Fibroblast of skin of back (primary cell): ENCODE data around the gene TBC1D16. TPM values are rescaled to one million over a fixed set of nuclear protein-coding genes. Genes with fewer than 3 reads are reported as not detected.

Source experiments
- DNase-seq: peaks from one replicate; pipeline ENCODE4 v3.0.0-alpha.2; 2013
- polyA plus RNA-seq, 2 experiments: library from polyadenylated mRNA; unstranded; fragments of 120-200 nt; gene quantifications; one replicate each; pipeline ENCODE4 v1.2.1, GENCODE V29; 2013; ENCODE audit not compliant: insufficient read length in 2 of 2

Gene TBC1D16, protein sequence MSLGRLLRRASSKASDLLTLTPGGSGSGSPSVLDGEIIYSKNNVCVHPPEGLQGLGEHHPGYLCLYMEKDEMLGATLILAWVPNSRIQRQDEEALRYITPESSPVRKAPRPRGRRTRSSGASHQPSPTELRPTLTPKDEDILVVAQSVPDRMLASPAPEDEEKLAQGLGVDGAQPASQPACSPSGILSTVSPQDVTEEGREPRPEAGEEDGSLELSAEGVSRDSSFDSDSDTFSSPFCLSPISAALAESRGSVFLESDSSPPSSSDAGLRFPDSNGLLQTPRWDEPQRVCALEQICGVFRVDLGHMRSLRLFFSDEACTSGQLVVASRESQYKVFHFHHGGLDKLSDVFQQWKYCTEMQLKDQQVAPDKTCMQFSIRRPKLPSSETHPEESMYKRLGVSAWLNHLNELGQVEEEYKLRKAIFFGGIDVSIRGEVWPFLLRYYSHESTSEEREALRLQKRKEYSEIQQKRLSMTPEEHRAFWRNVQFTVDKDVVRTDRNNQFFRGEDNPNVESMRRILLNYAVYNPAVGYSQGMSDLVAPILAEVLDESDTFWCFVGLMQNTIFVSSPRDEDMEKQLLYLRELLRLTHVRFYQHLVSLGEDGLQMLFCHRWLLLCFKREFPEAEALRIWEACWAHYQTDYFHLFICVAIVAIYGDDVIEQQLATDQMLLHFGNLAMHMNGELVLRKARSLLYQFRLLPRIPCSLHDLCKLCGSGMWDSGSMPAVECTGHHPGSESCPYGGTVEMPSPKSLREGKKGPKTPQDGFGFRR
- polyA plus RNA-seq (2013, experiment 1 of 2; ENCODE audit: insufficient read length), result 20.8 TPM
- 18.5 TPM for polyA plus RNA-seq (2013, experiment 2 of 2; ENCODE audit: insufficient read length)

DNA sequence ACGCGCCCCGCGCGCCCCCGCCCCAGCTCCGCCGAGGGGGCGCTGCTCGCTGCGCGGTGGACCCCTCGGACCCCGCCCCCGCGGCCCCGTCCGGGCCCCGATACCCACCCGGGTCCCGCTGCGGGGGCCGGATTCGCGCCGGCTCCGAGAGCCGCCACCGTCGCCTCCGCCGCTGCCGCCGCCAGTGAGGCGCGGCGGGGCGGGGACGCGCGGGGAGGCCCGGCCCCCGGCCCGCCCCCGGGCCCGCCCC, at the start of gene TBC1D16:
TBC1D16 (minus strand) TSS at position 186 of the 250 bp plus-strand sequence. CDS start 22,325 bp downstream, outside the sequence.
- no peak for DNase-seq

DNA sequence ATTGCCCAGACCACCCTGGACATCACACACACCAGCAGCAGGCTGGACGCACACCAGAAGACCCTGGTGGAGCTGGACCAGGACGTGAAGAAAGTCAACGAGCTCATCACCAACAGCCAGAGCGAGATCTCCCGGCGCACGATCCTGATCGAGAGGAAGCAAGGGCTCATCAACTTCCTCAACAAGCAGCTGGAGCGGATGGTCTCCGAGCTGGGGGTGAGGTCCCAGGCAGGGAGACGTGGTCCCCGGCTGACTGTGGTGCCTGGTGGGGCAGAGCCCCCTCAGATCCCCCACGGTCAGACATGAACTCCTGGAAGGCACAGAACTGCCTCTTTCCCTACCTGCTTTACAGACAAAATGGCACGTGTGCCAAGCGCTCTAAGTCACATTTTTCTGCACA, 49.1 kb upstream of the TBC1D16 start:
- no peak for DNase-seq

DNA sequence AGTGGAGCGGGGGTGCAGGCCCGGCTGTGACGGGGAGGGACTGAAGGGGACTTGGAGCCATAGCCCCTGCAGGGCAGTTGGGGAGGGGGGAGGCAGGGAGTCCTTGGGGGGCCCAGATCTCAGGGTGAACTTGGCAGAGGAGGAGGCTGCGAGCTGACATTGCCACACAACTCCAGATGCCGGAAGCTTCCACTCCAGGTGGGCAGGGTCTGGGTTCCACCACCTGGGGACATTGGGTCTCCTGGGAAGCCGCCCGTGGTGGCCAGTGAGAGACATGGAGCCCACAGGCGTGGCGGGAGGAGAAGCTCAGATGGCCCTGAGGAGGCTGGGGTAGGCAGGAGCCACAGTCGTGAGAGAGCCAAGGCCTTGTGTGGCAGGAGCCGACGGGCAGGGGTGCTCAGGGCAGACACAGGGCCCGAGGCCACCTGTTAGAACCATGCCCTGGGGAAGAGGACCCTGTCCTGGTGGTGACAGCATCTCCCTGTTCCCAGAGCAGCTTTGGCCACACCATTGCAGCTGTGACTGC, 47.5 kb upstream of the TBC1D16 start:
- DNase-seq, result no peak

GRCh38 chr17:80082403-80083135, 46.9 kb upstream of the TBC1D16 start:
- DNase-seq, result peak; percentile 67

DNA sequence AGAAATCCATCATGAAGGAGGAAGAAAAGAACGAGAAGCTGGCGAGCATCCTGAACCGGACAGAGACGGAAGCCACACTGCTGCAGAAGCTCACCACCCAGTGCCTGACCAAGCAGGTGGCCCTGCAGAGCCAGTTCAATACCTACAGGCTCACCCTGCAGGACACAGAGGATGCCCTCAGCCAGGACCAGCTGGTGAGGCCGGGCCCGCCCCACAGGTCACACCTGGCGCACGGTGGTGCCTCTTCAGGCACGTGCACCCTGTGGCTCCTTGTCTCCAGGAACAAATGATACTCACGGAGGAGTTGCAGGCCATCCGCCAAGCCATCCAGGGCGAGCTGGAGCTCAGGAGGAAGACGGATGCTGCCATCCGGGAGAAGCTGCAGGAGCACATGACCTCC, 45.9 kb upstream of the TBC1D16 start:
- DNase-seq, result no peak

DNA sequence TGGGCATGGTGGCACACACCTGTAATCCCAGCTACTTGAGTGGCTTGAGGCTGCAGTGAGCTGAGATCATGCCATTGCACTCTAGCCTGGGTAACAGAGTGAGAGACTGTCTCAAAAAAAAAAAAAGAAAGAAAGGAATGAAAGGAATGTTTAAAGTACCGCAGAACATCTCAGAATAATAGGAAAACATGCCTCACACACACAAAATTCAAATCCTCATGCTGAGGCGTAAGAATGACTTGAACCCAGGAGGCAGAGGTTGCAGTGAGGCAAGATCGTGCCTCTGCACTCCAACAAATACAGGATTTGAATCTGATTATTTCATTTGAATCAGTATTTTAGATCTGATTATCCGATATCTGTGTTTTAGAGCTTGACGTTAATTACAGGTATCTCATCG, 44.4 kb upstream of the TBC1D16 start:
- DNase-seq, result peak; percentile 42

- no peak for DNase-seq
Measured at GRCh38 chr17:80072410-80072809, 36.7 kb upstream of the TBC1D16 start.

GRCh38 chr17:80071116-80071841, 35.6 kb upstream of the TBC1D16 start:
- no peak for DNase-seq

GRCh38 chr17:80070375-80071115, 34.9 kb upstream of the TBC1D16 start:
- no peak for DNase-seq

DNA sequence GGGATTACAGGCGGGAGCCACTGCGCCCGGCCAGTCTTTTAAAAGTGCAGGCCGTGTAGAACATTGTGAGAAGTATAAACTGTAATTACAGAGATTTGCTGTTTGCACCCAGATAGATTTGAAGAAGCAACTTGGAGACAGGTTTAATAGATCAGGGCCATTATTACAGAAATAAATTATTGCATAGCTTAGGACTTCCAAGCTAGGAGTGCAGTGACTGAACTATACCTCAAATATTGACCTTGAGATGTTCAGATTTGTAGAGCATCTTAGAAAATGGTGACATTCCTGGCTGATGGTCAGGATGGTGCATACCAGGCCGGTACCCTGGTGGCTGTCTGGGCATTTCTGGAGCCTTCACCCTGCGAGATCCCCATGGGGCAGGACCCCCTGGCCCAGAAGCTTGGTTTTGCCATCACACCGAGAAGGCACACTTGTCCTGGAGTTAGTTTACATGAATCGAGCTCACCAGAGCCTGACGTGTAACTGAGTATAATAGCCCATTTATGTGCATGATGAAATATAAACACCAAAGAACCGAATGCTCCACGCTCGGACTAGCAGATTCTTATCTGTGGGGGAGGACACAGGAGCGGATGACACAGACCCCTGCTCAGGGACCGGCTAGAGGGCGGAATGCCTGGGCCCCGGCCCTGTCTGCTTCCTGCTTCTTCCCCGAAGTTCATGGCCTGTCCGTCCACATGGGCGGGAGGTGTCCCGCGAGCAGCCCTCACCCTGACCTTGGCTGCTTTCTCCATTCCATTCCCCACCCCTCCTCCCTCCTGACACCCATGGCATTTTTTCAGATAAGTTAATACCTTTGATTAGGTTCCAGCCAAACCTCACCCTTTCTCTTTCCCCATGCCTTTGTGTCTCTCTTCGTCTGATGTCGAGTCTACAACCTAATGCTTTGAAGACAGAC, 32.9 kb upstream of the TBC1D16 start:
- no peak for DNase-seq

DNA sequence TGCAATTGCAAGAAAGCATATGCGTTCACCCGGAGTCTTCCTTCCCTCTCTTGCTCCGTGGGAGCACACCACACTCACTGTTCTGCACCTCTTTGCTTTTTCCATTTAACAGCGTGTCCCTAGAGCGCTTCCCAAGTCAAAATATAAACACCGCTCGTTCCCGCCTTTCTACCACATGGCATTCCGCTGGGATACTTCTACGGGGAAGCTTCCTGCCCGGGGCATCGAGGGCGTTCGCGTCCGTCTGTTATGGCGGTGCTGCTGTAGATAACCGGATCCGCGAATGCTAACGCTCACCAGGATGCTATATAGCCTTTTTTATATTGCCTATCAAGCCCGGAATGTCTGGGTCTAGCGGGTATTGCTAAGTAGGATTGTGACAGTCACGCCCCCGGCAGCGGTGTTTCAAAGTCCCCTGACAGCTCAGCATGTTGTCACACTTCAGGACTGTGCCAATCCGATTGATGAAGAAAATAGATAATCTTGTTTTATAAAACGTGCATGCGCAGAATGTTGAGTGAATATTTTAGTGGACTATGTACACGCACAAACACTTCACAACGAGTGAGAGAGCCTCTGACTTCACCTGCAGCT, 31.8 kb upstream of the TBC1D16 start:
- DNase-seq, result no peak

DNA sequence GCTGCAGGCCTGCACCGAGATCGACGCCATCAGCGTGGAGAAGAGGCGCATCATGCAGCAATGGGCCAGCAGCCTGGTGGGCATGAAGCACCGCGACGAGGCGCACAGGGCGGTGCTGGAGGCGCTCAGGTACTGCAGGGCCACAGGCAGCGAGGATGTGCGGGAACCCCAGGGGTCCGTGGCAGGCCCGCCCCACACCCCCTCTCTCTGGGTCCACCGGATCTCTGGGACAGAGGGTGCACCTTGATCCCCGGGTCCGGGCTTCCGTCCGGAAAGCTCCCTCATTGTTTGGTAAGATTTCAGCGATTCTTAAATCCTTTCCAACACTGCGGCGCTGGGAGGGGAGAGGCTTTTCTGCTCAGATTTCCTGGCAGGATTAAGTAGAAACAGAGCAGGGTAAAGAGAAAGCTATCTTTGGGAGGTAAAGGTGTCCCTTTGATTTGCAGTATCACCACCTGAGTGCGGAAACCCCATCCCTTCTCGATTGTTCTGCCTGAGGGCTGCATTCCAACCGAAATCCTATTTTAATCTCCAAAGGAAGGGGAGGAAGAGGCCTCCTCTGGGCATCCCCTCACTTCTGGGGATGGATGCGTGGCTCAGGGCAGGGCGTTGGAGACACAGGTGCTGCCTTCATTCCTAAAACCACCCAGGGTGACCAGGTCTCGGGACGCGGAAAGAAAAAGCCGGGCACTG, 30.0 kb upstream of the TBC1D16 start:
- no peak for DNase-seq

DNA sequence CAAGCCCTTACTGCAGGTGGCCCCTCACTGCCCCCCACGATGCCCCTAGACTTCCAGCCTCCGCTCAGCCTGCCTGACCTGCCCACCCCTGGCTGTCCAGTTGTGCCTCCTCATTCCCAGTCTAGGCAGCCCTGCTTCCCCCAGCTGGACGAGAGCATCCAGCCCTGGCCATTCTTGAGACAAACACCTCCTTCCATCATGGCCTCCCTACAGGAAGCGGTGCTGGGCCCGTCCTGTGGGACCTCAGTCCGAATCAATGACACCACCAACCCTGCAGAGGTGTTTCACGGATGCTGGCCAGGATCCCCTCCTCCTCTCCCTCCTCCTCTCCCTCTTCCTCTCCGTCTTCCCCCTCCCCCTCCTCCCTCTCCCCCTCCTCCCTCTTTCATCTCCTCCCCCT, 29.0 kb upstream of the TBC1D16 start:
- no peak for DNase-seq

DNA sequence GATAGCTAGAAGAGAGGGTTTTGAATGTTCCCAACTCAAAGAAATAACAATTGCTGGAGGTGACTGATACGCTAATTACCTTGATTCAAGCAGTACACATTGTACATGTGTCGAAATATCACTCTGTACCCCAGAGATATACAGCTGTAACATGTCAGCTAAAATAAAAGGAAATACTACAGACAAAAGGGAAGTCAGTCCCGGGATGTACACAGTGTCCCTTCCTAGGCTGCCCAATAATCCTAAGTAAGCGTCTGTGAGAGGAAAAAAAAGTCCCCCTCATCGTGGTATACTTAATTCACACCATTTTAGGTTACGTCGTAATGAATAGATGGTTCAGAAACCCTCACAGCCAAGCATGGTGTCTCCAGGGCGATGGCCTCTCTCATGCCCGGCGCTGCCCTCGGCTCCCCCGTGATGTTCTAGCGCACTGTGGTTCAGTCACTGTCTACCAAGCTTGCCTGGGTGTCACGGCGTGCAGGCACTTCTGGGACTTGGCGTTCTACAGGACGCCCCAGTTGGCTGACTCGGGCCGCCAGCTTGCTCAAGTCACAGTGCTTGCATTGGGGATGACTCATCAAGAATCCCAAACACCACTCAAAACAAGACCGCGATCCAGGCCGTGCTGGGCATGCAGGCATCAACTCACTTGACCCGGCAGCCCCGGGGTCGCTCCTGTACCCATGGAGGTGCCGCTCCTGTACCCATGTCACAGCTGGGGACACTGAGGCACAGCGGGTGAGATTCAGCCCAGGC, 28.3 kb upstream of the TBC1D16 start:
- DNase-seq, result peak; percentile 49

GRCh38 chr17:80061421-80061820, 25.7 kb upstream of the TBC1D16 start:
- DNase-seq, result no peak

- DNase-seq, result no peak
Measured at GRCh38 chr17:80060644-80061043, 25.0 kb upstream of the TBC1D16 start.

DNA sequence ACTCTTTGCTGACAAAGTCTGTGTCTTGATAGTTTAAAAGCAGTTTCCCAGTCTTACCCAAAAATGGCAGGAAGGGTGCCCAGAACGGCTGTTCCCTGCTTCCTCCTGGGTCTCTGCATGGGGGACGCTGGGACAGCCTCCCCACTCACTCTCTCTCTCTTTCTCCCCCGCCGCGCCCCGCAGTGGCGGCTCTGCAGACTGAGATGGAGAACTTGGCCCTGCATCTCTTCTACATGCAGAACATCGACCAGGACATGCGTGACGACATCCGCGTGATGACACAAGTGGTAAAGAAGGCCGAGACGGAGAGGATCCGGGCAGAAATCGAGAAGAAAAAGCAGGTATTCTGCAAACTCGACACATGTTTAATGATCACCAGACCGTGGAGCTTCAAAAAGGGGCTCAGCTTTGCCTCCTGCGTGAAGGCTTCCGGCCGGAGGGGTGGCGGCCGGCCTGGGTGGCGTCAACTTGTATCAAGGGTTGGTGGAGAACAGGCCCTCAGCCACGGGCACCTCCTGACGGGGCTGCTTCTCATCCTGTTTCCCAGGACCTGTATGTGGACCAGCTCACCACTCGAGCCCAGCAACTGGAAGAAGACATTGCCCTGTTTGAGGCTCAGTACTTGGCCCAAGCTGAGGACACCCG, 22.8 kb upstream of the TBC1D16 start:
- no peak for DNase-seq

DNA sequence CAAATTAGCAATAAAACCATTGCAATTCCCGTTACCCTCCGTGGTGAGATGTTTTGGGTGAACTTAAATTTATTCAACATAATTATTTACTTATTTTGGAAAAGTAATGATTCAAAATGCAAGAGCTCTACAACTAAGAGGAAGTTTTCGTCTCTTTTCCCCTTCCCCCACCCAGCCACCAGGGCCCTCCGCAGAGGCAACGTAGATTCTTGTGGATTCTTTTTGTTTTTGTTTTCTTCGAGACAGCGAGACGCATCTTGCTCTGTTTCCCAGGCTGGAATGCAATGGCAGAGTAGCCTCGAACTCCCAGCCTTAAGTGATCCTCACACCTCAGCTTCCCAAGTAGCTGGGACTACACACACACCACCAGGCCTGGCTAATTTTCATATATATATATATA, 19.9 kb upstream of the TBC1D16 start:
- no peak for DNase-seq
